Measurements from ENCODE around the gene CLDN4. TPM values are rescaled to one million over a fixed set of nuclear protein-coding genes. Genes with fewer than 3 reads are reported as not detected.

Gene CLDN4
- total and polyA plus RNA-seq, 2 donors (not counting 3 experiments of a cell fraction or from before 2014, with no cell fraction given) = 0.13 to 0.15 TPM

DNA sequence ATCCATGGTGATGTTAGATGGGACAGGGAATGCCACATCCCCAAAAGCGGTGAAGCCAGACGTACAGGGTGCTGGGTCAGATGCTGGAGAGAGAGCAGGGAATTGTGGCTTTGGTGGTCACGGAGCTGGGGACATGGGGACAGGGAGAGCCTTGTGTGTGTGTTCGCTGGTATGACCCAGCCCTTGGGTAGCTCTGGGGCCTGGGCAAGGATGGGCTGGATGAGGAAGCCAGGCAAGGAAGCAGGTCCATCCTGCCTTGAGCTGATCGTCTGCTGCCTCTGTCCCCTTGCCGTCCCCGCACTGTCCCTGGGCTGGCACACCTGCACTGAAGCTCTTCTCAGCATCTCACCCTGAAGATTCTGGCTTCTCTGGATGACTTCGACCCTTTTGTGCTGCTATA lies 15.4 kb upstream of the CLDN4 start:
- no peak overlapping the region for H2AFZ ChIP-seq (ENCODE audit: low read depth, low read length)
- DNase-seq (ENCODE audit: low read depth, low spot score) (no peak), FAIRE-seq (no peak)
- no peak for TF ChIP-seq MYC (IDR thresholded peaks at IDR 0.05; ENCODE audit: low read depth, low read length)
- TF ChIP-seq, protein P1, sequence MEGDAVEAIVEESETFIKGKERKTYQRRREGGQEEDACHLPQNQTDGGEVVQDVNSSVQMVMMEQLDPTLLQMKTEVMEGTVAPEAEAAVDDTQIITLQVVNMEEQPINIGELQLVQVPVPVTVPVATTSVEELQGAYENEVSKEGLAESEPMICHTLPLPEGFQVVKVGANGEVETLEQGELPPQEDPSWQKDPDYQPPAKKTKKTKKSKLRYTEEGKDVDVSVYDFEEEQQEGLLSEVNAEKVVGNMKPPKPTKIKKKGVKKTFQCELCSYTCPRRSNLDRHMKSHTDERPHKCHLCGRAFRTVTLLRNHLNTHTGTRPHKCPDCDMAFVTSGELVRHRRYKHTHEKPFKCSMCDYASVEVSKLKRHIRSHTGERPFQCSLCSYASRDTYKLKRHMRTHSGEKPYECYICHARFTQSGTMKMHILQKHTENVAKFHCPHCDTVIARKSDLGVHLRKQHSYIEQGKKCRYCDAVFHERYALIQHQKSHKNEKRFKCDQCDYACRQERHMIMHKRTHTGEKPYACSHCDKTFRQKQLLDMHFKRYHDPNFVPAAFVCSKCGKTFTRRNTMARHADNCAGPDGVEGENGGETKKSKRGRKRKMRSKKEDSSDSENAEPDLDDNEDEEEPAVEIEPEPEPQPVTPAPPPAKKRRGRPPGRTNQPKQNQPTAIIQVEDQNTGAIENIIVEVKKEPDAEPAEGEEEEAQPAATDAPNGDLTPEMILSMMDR (IDR thresholded peaks at IDR 0.05; ENCODE audit: extremely low read depth in 1 of 2, insufficient read depth in 1 of 2, low read depth in 1 of 2, low read length in 2 of 2) = no peak
- TF ChIP-seq FOS (IDR thresholded peaks at IDR 0.05; ENCODE audit: borderline replicate concordance, insufficient read depth, low read length) = no peak
- TF ChIP-seq GATA2 (IDR thresholded peaks at IDR 0.05; ENCODE audit: insufficient read depth, insufficient read length, low read depth, low read length) = no peak
- no peak for TF ChIP-seq EZH2 (IDR thresholded peaks at IDR 0.05; ENCODE audit: borderline replicate concordance, low read depth, low read length, severe bottlenecking)
- no peak for TF ChIP-seq POLR2A (IDR thresholded peaks at IDR 0.05; ENCODE audit: low read depth, low read length)
- TF ChIP-seq POLR2AphosphoS5 (IDR thresholded peaks at IDR 0.05; ENCODE audit: insufficient read depth, low read depth, low read length) = no peak
- TF ChIP-seq JUN (IDR thresholded peaks at IDR 0.05; ENCODE audit: borderline replicate concordance, insufficient read depth, insufficient read length, low read depth) = no peak
- TF ChIP-seq, protein P2, sequence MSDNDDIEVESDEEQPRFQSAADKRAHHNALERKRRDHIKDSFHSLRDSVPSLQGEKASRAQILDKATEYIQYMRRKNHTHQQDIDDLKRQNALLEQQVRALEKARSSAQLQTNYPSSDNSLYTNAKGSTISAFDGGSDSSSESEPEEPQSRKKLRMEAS (IDR thresholded peaks at IDR 0.05; ENCODE audit: insufficient read depth, insufficient read length) = no peak
- no TSS peak for BruUV-seq (replicated peaks)
- no peak overlapping the region for H3K4me2 ChIP-seq (ENCODE audit: insufficient read depth, low read length)
- H4K20me1 ChIP-seq (replicated peaks; ENCODE audit: control insufficient read depth, extremely low read depth, insufficient read depth, low read length) = no peaks in the 10 kb centered on the region
- H3K79me2 ChIP-seq (ENCODE audit: control insufficient read depth, insufficient read depth, low read length) = no peaks in the 10 kb centered on the region
- POLR2A ChIA-PET = no interaction called here
- intact Hi-C loops (cut with micrococcal nuclease) = no loop called here
- no peak overlapping the region for H3K27ac ChIP-seq (ENCODE audit: insufficient read depth, low read depth, low read length)
- H3K4me3 ChIP-seq (replicated peaks in 1 of 3; ENCODE audit: insufficient read depth in 1 of 3, low read depth in 1 of 3, low read length in 3 of 3) = no peak overlapping the region
- no peaks in the 10 kb centered on the region for H3K36me3 ChIP-seq (ENCODE audit: control insufficient read depth in 2 of 2, extremely low read depth in 1 of 2, insufficient read depth in 2 of 2, low read length in 2 of 2)
- no peaks in the 10 kb centered on the region for H3K4me1 ChIP-seq (ENCODE audit: control insufficient read depth, extremely low read depth, insufficient read depth, low read length)
- no peak overlapping the region for H3K9ac ChIP-seq (replicated peaks; ENCODE audit: extremely low read depth, insufficient read depth, low read length)
- H3K9me3 ChIP-seq (replicated peaks; ENCODE audit: control insufficient read depth, insufficient read depth, low read length) = no peaks in the 10 kb centered on the region
- no peaks in the 10 kb centered on the region for H3K27me3 ChIP-seq (ENCODE audit: control insufficient read depth in 2 of 2, insufficient read depth in 2 of 2, low read length in 2 of 2)
- CTCF ChIA-PET = interaction anchor here (1.1 to 7.7 kb wide), 5 partner anchors 22 to 208 kb away, joined by 3 to 110 read pairs (median 3); no protein-coding TSS in a partner anchor
- dilution Hi-C loops (cut with MboI; ENCODE audit: extremely low pct_ligation_motif_present, low sequenced_read_pairs) = no loop called here
- H3K9me1 ChIP-seq (replicated peaks; ENCODE audit: control insufficient read depth, extremely low read depth, insufficient read depth, low read length) = no peaks in the 10 kb centered on the region
